ENCODE measurements around the gene IFITM5. TPM values are rescaled to one million over a fixed set of nuclear protein-coding genes. Genes with fewer than 3 reads are reported as not detected.
A peak's percentile ranks its signal among the peaks of the same experiment; 100 is the strongest.
"Not testable (repeated sequence)": the region's sequence is repeated elsewhere in the genome, so short reads cannot be mapped to it uniquely, and the experiment has no call there.

IFITM5 gene
- total and polyA plus RNA-seq, 2 of the 4 experiments (the other 2 are of a cell fraction), result not detected

GRCh38 chr11:307766-308708 is 8.7 kb upstream of the IFITM5 start, which contains the start of gene IFITM2:
IFITM2 (plus strand) TSS chr11:307816; CDS start chr11:308193, 377 bp downstream.
- H2AK9ac ChIP-seq (replicated peaks; ENCODE audit: low read depth, low read length, poor library complexity), result peak within 1 kb of the TSS; percentile 95
- peak within 1 kb of the TSS; percentile 74 for H2BK20ac ChIP-seq (ENCODE audit: low read depth, low read length)
- H2AFZ ChIP-seq (replicated peaks; ENCODE audit: low read length, poor library complexity), result peak within 1 kb of the TSS; percentile 89
- DNase-seq, result peak; percentile 88
- H3K9me3 ChIP-seq (ENCODE audit: control insufficient read depth, insufficient read depth, low read length); H3K9me1 ChIP-seq (ENCODE audit: insufficient read depth, low read length); CTCF ChIA-PET; BruUV-seq (replicated peaks); POLR2A ChIA-PET (ENCODE audit: unreplicated experiment); H3K27me3 ChIP-seq (ENCODE audit: control insufficient read depth, insufficient read depth, low read length); H4K20me1 ChIP-seq (ENCODE audit: insufficient read depth, low read length); dilution Hi-C loops (cut with HindIII; ENCODE audit: low sequenced_read_pairs, unreplicated experiment); H3K36me3 ChIP-seq (ENCODE audit: control insufficient read depth, insufficient read depth, low read length): not testable (repeated sequence)
- H2BK5ac ChIP-seq (ENCODE audit: low read depth, low read length, poor library complexity, severe bottlenecking), result peak within 1 kb of the TSS; percentile 94
- H3K27ac ChIP-seq (ENCODE audit: insufficient read depth, low read length), result peak within 1 kb of the TSS; percentile 82
- peak within 1 kb of the TSS; percentile 85 for H3K9ac ChIP-seq (ENCODE audit: low read depth, low read length)
- in situ Hi-C loops (cut with MboI; ENCODE audit: low sequenced_read_pairs), result loop anchor here (10.0 kb wide), 2 partner anchors 47 to 147 kb away; partner anchors contain the start of gene PTDSS2
- peak within 1 kb of the TSS; percentile 33; the same call in 1 of the 2 replicates for H3K18ac ChIP-seq (ENCODE audit: low read depth, low read length)
- H3K4me3 ChIP-seq (ENCODE audit: insufficient read depth, low read depth, low read length), result peak within 1 kb of the TSS; percentile 53
- intact Hi-C loops (cut with micrococcal nuclease), result loop anchor here (5.0 kb wide), 1 partner anchor 101 kb away; the partner anchor contains the start of genes BET1L and RIC8A
- peak within 1 kb of the TSS; percentile 86 for H4K91ac ChIP-seq (ENCODE audit: insufficient read depth, low read depth, low read length)
- WGBS, 2 experiments (ENCODE audit: extremely low coverage in 2 of 2, insufficient read length in 1 of 2), result no CpG with 5 or more reads among the region's 28 CpGs
- H2BK15ac ChIP-seq (ENCODE audit: low read depth, low read length), result peak within 1 kb of the TSS; percentile 82; the same call in 2 of the 3 replicates
- H2BK120ac ChIP-seq (ENCODE audit: low read depth, low read length), result peak within 1 kb of the TSS; percentile 91
- peak within 1 kb of the TSS; percentile 96 for H2AK5ac ChIP-seq (ENCODE audit: low read depth, low read length)
- peaks cover 0 to 18% of the 10 kb centered on the region in 2 experiments; a peak in 2 of 4 replicates for H3K79me1 ChIP-seq (ENCODE audit: low read depth in 1 of 2, low read length in 2 of 2)
- H3K23ac ChIP-seq (ENCODE audit: low read depth, low read length), result peak within 1 kb of the TSS; percentile 87; the same call in 1 of the 2 replicates
- peak within 1 kb of the TSS; percentile 89 for H3K4me2 ChIP-seq (ENCODE audit: low read depth, low read length)
- peak within 1 kb of the TSS; percentile 89 for H3K14ac ChIP-seq (replicated peaks; ENCODE audit: low read depth, low read length)
- peak within 1 kb of the TSS; percentile 63 for H4K5ac ChIP-seq (ENCODE audit: low read depth, low read length)
- peak; percentile 65 for ATAC-seq (ENCODE audit: low read depth)
- peak within 1 kb of the TSS; percentile 77 to 92 for H4K8ac ChIP-seq (ENCODE audit: low read depth in 2 of 2, low read length in 2 of 2)
- peaks cover 14% of the 10 kb centered on the region for H3K4me1 ChIP-seq (ENCODE audit: control insufficient read depth, insufficient read depth, low read length)
- 0 out of 2 replicates have a peak, but pooled peaks have one; percentile 32 for TF ChIP-seq POLR2A (IDR thresholded peaks at IDR 0.05; ENCODE audit: low read depth, low read length)
- TF ChIP-seq MXI1 (IDR thresholded peaks at IDR 0.05; ENCODE audit: borderline replicate concordance, low read depth, low read length), result 0 out of 2 replicates have a peak, but pooled peaks have one; percentile 53
- peak; percentile 88 for TF ChIP-seq CEBPB (IDR thresholded peaks at IDR 0.05; ENCODE audit: low read depth, low read length)
- 0 out of 2 replicates have a peak, but pooled peaks have one; percentile 8 for TF ChIP-seq CTCF (conservative IDR thresholded peaks at IDR 0.05; ENCODE audit: low read depth, low read length)
- peak within 1 kb of the TSS; percentile 94 for H3K4ac ChIP-seq (ENCODE audit: low read depth, low read length)
- peak within 1 kb of the TSS; percentile 71 for H3K56ac ChIP-seq (ENCODE audit: extremely low read depth, insufficient read depth, low read length)
